ENCODE measurements around the gene ZHX3. TPM values are rescaled to one million over a fixed set of nuclear protein-coding genes. Genes with fewer than 3 reads are reported as not detected.

The ZHX3 gene
- total and polyA plus RNA-seq, 10 of the 15 experiments (the other 5 are each of a cell fraction or from before 2014, with no cell fraction given): 1.3 to 14.0 (median 5.0) TPM

DNA sequence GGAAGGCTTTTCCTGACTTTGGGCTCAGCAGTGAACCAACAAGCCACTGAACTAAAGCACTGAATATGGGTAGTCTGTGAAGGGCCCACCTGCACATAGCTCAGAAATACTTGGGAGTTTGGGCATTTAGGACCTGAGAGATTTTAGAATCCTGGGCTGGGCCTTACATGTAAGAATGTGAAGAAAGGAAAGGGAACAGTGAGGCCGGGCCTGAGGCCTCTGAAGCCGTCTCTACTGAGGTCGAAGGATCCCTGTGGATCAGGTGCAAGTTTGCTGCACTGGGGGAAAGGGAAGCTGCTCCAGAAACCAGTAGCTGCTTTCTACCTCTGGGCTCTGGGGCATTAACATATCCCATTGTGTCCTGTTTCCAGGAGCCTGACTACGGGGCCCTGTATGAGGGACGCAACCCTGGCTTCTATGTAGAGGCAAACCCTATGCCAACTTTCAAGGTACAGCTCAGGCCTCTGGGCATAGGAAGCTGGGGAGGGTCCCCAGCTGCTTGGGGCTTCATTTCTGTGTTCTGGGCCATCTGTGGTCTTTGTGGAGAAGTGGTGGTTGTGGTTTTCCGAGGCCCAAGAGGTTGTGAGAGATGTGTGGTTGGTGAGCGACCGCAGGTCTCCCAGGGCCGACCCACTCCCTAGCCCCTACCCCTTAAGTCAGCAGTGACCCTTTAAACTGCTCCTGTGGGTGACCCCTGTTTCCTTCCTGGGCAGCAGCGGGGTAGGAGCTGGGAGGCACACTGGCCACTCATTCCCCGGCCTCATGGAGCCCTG, 149.9 kb downstream of the ZHX3 start:
- CTCF ChIA-PET: interaction anchor here (1.4 to 1.5 kb wide), 2 partner anchors 26 to 32 kb away, joined by 3 to 8 read pairs; no protein-coding TSS in a partner anchor
- Histone ChIP-seq H3K36me3 (ENCODE audit: control insufficient read depth in 2 of 2, insufficient read depth in 2 of 2, low read length in 1 of 2) (peaks cover 40 to 73% of the 10 kb centered on the region in 2 experiments), H3K4me3 (no peak overlapping the region), H3K4me2 (ENCODE audit: control insufficient read depth, insufficient read depth) (no peak overlapping the region), H3K9me3 (replicated peaks; ENCODE audit: control insufficient read depth, insufficient read depth, low read length) (no peaks in the 10 kb centered on the region), H3K79me2 (ENCODE audit: control insufficient read depth, insufficient read depth, low read length) (no peaks in the 10 kb centered on the region), H2AFZ (ENCODE audit: control insufficient read depth, low read depth, low read length) (no peak overlapping the region), H4K20me1 (ENCODE audit: control insufficient read depth, insufficient read depth) (peaks cover 3% of the 10 kb centered on the region; the same call in 1 of the 2 replicates), H3K27ac (ENCODE audit: control insufficient read depth, insufficient read depth) (no peak overlapping the region), H3K9ac (ENCODE audit: control insufficient read depth, insufficient read depth, low read length) (no peak overlapping the region), H3K4me1 (ENCODE audit: control insufficient read depth, insufficient read depth, low read length) (peaks cover 15% of the 10 kb centered on the region), H3K27me3 (replicated peaks in 1 of 2; ENCODE audit: control insufficient read depth in 2 of 2, insufficient read depth in 2 of 2, low read length in 1 of 2) (no peaks in the 10 kb centered on the region)
- no TSS peak for BruUV-seq (replicated peaks)
- intact Hi-C loops (cut with micrococcal nuclease; ENCODE audit: unreplicated experiment): no loop called here
- SMC1A ChIA-PET (ENCODE audit: uncharacterized antibody, unreplicated experiment): interaction anchor here (0.6 to 1.6 kb wide), 5 partner anchors 29 to 173 kb away, joined by 3 to 4 read pairs (median 3); partner anchors contain the start of gene LPIN3
- ATAC-seq (peak; percentile 54), FAIRE-seq (peak; percentile 95), DNase-seq (ENCODE audit: low read depth, low spot score) (no peak)
- POLR2A ChIA-PET: interaction anchor here (1.1 kb wide), 1 partner anchor 67 kb away, joined by 3 read pairs; no protein-coding TSS in a partner anchor
- in situ Hi-C loops (cut with MboI): no loop called here
- RAD21 ChIA-PET (ENCODE audit: unreplicated experiment): interaction anchor here (0.9 to 2.6 kb wide), 4 partner anchors 9 to 52 kb away, joined by 3 to 6 read pairs (median 4); no protein-coding TSS in a partner anchor
- 45% methylated on average over 11 of the region's 11 CpGs for WGBS (ENCODE audit: insufficient coverage, insufficient replicate concordance, low lambda C conversion rate, missing lambda C conversion rate)
- TF ChIP-seq MYB (IDR thresholded peaks at IDR 0.05; ENCODE audit: borderline replicate concordance, low read depth, low read length) (no peak), MLLT1 (IDR thresholded peaks at IDR 0.05) (peak; percentile 75; the same call in 1 of the 2 replicates), EZH2 (IDR thresholded peaks at IDR 0.05; ENCODE audit: borderline replicate concordance, control insufficient read depth, low read depth, low read length) (no peak), SIN3A (IDR thresholded peaks at IDR 0.05; ENCODE audit: low read depth, low read length) (no peak), RELA (IDR thresholded peaks at IDR 0.05; ENCODE audit: borderline replicate concordance, partially characterized antibody) (no peak), POLR2AphosphoS2 (IDR thresholded peaks at IDR 0.05; ENCODE audit: low read depth, low read length) (no peak), CHD4 (IDR thresholded peaks at IDR 0.05) (no peak), EED (IDR thresholded peaks at IDR 0.05; ENCODE audit: low read depth) (peak; percentile 49; the same call in 1 of the 2 replicates), YBX1 (IDR thresholded peaks at IDR 0.05) (no peak), LARP7 (IDR thresholded peaks at IDR 0.05) (no peak), USF2 (IDR thresholded peaks at IDR 0.05; ENCODE audit: borderline replicate concordance, low read depth, low read length) (no peak), GATAD2B (conservative IDR thresholded peaks at IDR 0.05; ENCODE audit: low read depth) (no peak), BACH1 (IDR thresholded peaks at IDR 0.05; ENCODE audit: borderline replicate concordance) (no peak), CBFB (IDR thresholded peaks at IDR 0.05; ENCODE audit: low read depth) (peak; percentile 95), STAT1 (conservative IDR thresholded peaks at IDR 0.05) (no peak), ZBED1 (IDR thresholded peaks at IDR 0.05; ENCODE audit: borderline replicate concordance) (no peak), ETV6 (conservative IDR thresholded peaks at IDR 0.05 in 1 of 2, IDR thresholded peaks at IDR 0.05 in 1 of 2; ENCODE audit: borderline replicate concordance in 1 of 2, low read depth in 1 of 2) (no peak)
- TF ChIP-seq, protein P1, sequence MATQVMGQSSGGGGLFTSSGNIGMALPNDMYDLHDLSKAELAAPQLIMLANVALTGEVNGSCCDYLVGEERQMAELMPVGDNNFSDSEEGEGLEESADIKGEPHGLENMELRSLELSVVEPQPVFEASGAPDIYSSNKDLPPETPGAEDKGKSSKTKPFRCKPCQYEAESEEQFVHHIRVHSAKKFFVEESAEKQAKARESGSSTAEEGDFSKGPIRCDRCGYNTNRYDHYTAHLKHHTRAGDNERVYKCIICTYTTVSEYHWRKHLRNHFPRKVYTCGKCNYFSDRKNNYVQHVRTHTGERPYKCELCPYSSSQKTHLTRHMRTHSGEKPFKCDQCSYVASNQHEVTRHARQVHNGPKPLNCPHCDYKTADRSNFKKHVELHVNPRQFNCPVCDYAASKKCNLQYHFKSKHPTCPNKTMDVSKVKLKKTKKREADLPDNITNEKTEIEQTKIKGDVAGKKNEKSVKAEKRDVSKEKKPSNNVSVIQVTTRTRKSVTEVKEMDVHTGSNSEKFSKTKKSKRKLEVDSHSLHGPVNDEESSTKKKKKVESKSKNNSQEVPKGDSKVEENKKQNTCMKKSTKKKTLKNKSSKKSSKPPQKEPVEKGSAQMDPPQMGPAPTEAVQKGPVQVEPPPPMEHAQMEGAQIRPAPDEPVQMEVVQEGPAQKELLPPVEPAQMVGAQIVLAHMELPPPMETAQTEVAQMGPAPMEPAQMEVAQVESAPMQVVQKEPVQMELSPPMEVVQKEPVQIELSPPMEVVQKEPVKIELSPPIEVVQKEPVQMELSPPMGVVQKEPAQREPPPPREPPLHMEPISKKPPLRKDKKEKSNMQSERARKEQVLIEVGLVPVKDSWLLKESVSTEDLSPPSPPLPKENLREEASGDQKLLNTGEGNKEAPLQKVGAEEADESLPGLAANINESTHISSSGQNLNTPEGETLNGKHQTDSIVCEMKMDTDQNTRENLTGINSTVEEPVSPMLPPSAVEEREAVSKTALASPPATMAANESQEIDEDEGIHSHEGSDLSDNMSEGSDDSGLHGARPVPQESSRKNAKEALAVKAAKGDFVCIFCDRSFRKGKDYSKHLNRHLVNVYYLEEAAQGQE (IDR thresholded peaks at IDR 0.05; ENCODE audit: low read depth, low read length): no peak
